ENCODE results near the gene TAF4. TPM values are rescaled to one million over a fixed set of nuclear protein-coding genes. Genes with fewer than 3 reads are reported as not detected.

Gene TAF4
- total RNA-seq, 4 donors from 2014 or later, result 7.1 to 15.9 (median 11.9) TPM

DNA sequence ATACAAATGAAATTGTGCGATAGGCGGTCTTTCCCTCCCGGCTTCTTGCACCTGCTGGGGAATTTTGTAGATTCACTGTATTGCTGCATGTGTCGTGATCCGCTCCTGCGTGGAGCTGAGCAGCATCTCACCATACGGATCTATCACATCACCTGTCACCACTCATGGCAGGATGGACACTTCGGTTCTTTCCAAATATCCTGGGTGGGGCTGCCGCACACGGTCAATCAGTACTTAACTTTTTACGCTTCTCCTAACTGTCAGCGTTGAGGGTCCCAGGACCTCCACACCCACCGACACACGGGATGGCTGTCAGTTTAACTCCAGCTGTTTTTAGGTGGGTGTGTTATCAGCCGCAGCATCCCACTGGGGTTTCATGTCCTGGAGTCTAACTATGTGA lies 19.2 kb downstream of the TAF4 start:
- ATAC-seq (ENCODE audit: low FRiP score), result no peak
- no peak for DNase-seq (ENCODE audit: low spot score)
- TF ChIP-seq, protein P1, sequence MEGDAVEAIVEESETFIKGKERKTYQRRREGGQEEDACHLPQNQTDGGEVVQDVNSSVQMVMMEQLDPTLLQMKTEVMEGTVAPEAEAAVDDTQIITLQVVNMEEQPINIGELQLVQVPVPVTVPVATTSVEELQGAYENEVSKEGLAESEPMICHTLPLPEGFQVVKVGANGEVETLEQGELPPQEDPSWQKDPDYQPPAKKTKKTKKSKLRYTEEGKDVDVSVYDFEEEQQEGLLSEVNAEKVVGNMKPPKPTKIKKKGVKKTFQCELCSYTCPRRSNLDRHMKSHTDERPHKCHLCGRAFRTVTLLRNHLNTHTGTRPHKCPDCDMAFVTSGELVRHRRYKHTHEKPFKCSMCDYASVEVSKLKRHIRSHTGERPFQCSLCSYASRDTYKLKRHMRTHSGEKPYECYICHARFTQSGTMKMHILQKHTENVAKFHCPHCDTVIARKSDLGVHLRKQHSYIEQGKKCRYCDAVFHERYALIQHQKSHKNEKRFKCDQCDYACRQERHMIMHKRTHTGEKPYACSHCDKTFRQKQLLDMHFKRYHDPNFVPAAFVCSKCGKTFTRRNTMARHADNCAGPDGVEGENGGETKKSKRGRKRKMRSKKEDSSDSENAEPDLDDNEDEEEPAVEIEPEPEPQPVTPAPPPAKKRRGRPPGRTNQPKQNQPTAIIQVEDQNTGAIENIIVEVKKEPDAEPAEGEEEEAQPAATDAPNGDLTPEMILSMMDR (IDR thresholded peaks at IDR 0.05), result no peak

DNA sequence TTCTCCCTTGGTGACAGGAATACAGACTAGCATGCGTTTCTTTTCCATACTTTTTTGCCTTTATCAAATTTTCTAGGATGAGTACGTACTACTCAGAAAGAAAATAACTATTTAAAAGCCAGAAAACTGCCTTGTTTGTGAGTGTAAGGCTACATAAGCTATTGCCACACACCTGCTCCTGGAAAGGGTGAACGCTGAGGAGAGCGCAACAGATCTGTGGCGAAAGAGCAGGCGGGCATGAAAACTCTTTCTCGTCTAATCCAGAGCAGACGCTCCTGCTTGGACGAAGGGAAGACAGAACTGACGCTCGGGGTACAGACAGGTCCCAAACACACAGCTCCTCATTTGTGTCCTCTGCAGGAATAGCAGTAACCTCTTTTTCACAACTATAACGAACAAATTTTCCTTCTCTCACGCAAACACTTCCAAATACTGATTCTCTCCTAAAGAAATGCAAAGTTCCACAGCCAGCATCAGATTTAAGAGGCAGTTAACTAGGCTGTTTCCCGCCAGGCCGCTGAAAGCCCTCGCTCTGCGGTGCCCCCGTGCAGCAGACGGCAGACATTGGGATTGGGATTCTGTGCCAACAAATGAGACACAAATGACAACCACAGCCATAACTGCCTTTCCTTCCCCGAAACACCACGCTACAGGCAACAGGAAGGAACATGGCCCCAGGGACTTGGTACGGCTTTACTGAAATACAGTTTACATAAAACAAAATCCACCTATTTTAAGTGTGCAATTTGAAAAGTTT lies 20.0 kb downstream of the TAF4 start:
- TF ChIP-seq, protein P1 (IDR thresholded peaks at IDR 0.05), result no peak
- ATAC-seq (ENCODE audit: low FRiP score) (no peak), DNase-seq (ENCODE audit: low spot score) (no peak)

DNA sequence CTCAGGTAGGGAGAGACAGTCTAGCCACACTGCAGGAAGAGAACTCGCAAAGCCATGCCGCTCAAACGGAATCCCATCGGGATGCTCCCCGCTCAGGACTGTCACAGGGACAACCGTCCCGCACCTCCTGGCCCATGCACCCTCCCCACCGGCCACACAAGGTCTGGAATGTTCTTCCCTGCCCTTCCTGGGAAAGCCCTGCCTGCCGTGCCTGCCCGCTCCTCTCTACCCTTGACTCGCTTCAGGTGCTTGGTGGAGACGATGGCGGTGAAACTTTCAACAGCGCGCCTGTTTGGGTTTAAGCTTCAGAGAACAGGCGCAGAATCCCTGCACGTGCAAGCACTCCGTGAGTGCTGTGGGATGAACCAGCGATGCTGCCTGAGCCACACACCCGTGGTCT lies 20.6 kb downstream of the TAF4 start:
- TF ChIP-seq, protein P1 (IDR thresholded peaks at IDR 0.05), result no peak
- DNase-seq (ENCODE audit: low spot score) (no peak), ATAC-seq (ENCODE audit: low FRiP score) (no peak)

DNA sequence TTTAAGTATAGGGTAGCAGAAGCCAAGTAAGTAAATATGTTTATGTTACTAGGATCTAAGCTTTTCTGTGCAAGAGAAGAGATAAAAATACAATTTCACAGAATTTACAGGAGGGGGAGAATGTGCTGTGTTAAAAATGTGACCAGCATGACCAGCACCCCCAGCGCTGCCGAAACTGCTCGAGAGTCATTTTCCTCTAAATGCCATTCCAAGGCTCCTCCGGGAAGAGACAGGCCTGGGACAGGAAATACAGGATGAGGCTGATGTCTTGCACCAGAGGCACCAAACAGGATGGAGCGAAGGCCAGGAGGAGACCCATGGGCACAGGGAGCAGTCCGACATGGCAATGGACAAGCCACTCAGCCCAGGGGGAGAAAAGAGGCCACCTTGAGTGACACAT lies 21.1 kb downstream of the TAF4 start:
- TF ChIP-seq, protein P1 (IDR thresholded peaks at IDR 0.05), result no peak
- no peak for DNase-seq (ENCODE audit: low spot score)
- no peak for ATAC-seq (ENCODE audit: low FRiP score)

DNA sequence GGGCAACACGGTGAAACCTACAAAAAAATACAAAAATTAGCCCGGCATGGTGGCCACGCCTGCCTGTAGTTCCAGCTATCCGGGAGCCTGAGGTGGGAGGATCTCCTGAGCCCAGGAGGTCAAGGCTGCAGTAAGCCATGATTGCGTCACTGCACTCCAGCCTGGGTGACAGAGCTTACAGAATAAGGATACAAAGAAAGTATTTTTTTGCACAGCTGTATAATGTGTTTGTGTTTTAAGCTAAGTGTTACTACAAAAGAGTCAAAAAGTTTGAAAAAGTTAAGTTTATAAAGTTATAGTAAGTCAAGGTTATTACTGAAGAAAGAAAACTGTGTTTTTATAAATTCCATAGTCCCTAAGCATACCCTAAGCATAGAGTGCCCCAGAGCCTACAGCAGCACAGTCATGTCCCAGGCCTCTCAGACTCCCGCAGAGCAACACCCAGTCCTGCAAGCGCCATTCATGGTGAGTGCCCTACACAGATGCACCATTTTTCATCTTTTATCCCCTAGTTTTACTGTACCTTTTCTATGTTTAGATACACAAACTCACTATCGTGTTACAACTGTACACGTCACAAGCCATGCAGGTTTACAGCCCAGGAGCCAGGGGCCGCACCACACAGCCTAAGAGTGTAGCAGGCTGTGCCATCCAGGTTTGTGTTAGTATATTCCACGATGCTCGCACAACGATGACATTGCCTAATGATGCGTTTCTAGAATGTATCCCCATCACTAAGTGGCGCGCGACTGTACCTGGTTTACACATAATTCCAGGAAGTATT lies 22.4 kb downstream of the TAF4 start:
- ATAC-seq (ENCODE audit: low FRiP score) (peak; percentile 50), DNase-seq (ENCODE audit: low spot score) (no peak)
- TF ChIP-seq, protein P1 (IDR thresholded peaks at IDR 0.05), result no peak

DNA sequence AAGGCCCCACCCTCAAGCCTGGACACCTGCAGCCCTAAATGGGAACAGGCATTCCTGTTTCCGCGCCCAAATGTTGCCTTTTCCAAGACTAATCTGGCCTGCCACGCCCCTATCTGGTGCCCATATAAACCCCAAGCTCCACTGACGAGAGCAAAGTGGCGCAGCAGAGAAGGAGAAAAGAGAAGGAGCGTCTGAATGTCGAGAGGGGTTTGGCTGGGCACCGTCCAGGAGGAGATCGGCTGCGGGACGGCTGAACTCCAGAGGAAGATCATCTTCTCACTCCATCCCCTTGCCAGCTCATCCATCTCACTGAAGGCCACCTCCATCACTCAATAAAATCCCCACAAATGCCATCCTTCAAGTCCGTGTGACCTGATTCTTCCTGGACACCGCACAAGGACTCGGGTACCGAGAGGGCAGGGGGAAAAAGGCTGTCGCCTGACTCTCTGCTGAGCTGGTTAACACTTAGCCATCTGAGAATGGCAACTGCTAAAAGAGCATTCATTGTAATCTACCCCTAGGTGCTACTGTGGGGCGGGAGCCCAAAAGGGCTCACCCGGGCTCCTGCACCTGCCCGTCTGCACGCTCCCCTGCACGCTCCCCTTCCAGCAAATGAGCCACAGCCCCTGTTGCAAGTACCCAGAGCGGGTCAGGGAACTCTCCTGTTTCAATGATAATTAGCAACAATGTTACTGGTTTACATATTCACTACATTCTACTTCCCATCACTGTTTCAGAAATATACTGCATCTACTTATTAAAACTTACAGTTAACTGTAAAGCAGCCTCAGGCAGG lies 23.5 kb downstream of the TAF4 start:
- DNase-seq (ENCODE audit: low spot score) (no peak), ATAC-seq (ENCODE audit: low FRiP score) (no peak)
- TF ChIP-seq, protein P1 (IDR thresholded peaks at IDR 0.05), result no peak

All from omental fat pad (tissue), 4 donors.